Kidney tubule cell (primary cell): ENCODE results near the gene SLC7A5.
"Not testable (repeated sequence)": the region's sequence is repeated elsewhere in the genome, so short reads cannot be mapped to it uniquely, and the experiment has no call there.

ENCODE experiments used
- DNase-seq: peaks from one replicate; pipeline ENCODE4 v3.0.0-alpha.2; 2018; ENCODE audit warnings: low spot score

SLC7A5 gene

GRCh38 chr16:87791295-87792204 lies 77.8 kb downstream of the SLC7A5 start:
- no peak for DNase-seq

- DNase-seq = peak; percentile 37
Measured at GRCh38 chr16:87790292-87791100, 78.8 kb downstream of the SLC7A5 start.

GRCh38 chr16:87789437-87790291 lies 79.6 kb downstream of the SLC7A5 start:
- peak; percentile 94 for DNase-seq

- DNase-seq = not testable (repeated sequence)
Measured at GRCh38 chr16:87788730-87789436, 80.4 kb downstream of the SLC7A5 start.

- not testable (repeated sequence) for DNase-seq
Measured at GRCh38 chr16:87787451-87788091, 81.7 kb downstream of the SLC7A5 start.

- peak; percentile 75 for DNase-seq
Measured at GRCh38 chr16:87784812-87785211, 84.5 kb downstream of the SLC7A5 start.

GRCh38 chr16:87782033-87782432 lies 87.3 kb downstream of the SLC7A5 start:
- no peak for DNase-seq

GRCh38 chr16:87780385-87780989 lies 88.8 kb downstream of the SLC7A5 start:
- DNase-seq = peak; percentile 47
